ENCODE measurements around the gene DNAJA3. TPM values are rescaled to one million over a fixed set of nuclear protein-coding genes. Genes with fewer than 3 reads are reported as not detected.

The DNAJA3 gene
- total and polyA plus RNA-seq, 9 of the 15 experiments (the other 6 are each of a cell fraction or from before 2014, with no cell fraction given) = 8.1 to 105 (median 79.0) TPM

DNA sequence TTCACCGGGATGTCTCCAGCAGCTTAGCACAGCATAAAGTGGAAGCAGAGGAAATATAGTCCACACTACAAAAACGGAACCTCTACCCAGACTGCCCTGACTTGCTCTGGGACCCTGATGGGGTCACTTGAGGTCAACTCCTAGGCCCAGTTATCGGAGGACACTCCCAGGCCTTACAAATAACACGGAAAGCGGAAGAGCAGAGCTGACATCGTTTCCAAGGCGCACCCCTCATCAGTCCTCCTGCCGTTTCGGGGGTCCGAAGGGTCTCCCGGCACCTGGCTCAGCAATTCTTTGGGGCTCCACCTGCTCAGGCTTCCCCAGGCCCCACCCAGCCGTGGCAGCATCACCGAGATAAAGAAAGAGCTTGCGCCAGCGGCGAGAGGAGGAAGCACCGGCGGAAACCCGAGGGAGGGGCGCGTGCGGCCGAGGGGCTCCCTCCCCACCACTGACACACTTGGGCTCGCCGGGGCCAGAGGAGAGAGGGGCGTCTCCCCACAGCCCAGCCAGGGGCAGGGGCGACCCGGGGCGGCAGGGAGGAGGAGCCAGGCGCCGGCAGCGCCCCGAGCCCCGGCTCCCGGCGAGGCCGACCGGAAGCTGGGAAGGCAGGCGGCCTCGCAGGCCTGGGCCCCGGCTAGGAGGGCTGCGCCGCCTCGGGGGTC is 10.0 kb upstream of the DNAJA3 start (continued):
- no peak for TF ChIP-seq CC2D1A (IDR thresholded peaks at IDR 0.05)
- no peak; the same call in 1 of the 2 replicates for TF ChIP-seq ZC3H4 (CRISPR knock-in tag; IDR thresholded peaks at IDR 0.05; ENCODE audit: borderline replicate concordance)
- peak; percentile 19 for TF ChIP-seq TAF1 (IDR thresholded peaks at IDR 0.05; ENCODE audit: control insufficient read depth, extremely low read depth, insufficient read depth, low read length, severe bottlenecking)
- TF ChIP-seq ZBTB17 (CRISPR knock-in tag; IDR thresholded peaks at IDR 0.05) = no peak; the same call in 1 of the 2 replicates
- 0 out of 2 replicates have a peak, but pooled peaks have one; percentile 19 for TF ChIP-seq CEBPB (tag; IDR thresholded peaks at IDR 0.05)
- TF ChIP-seq, protein P1, sequence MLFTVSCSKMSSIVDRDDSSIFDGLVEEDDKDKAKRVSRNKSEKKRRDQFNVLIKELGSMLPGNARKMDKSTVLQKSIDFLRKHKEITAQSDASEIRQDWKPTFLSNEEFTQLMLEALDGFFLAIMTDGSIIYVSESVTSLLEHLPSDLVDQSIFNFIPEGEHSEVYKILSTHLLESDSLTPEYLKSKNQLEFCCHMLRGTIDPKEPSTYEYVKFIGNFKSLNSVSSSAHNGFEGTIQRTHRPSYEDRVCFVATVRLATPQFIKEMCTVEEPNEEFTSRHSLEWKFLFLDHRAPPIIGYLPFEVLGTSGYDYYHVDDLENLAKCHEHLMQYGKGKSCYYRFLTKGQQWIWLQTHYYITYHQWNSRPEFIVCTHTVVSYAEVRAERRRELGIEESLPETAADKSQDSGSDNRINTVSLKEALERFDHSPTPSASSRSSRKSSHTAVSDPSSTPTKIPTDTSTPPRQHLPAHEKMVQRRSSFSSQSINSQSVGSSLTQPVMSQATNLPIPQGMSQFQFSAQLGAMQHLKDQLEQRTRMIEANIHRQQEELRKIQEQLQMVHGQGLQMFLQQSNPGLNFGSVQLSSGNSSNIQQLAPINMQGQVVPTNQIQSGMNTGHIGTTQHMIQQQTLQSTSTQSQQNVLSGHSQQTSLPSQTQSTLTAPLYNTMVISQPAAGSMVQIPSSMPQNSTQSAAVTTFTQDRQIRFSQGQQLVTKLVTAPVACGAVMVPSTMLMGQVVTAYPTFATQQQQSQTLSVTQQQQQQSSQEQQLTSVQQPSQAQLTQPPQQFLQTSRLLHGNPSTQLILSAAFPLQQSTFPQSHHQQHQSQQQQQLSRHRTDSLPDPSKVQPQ (CRISPR knock-in tag; IDR thresholded peaks at IDR 0.05; ENCODE audit: borderline replicate concordance) = no peak
- peak; percentile 34; the same call in 1 of the 2 replicates for TF ChIP-seq ATF7 (IDR thresholded peaks at IDR 0.05)
- peak; percentile 79 for TF ChIP-seq RBBP5 (IDR thresholded peaks at IDR 0.05; ENCODE audit: borderline replicate concordance, insufficient read depth, low read length, poor library complexity, severe bottlenecking)
- 0 out of 2 replicates have a peak, but pooled peaks have one; percentile 14 for TF ChIP-seq GABPB1 (CRISPR knock-in tag; IDR thresholded peaks at IDR 0.05)
- 0 out of 2 replicates have a peak, but pooled peaks have one; percentile 11 for TF ChIP-seq SUPT5H (IDR thresholded peaks at IDR 0.05)
- TF ChIP-seq CCNT2 (IDR thresholded peaks at IDR 0.05; ENCODE audit: borderline replicate concordance, extremely low read depth, insufficient read length, low read depth, low read length) = peak; percentile 21
- TF ChIP-seq, protein P2, sequence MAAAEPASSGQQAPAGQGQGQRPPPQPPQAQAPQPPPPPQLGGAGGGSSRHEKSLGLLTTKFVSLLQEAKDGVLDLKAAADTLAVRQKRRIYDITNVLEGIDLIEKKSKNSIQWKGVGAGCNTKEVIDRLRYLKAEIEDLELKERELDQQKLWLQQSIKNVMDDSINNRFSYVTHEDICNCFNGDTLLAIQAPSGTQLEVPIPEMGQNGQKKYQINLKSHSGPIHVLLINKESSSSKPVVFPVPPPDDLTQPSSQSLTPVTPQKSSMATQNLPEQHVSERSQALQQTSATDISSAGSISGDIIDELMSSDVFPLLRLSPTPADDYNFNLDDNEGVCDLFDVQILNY (CRISPR knock-in tag; IDR thresholded peaks at IDR 0.05) = no peak
- TF ChIP-seq TBL1XR1 (IDR thresholded peaks at IDR 0.05; ENCODE audit: low read length in 2 of 2) = no peak
- peak; percentile 41 for TF ChIP-seq PHF8 (IDR thresholded peaks at IDR 0.05; ENCODE audit: borderline replicate concordance, low read length)
- TF ChIP-seq, protein P3, sequence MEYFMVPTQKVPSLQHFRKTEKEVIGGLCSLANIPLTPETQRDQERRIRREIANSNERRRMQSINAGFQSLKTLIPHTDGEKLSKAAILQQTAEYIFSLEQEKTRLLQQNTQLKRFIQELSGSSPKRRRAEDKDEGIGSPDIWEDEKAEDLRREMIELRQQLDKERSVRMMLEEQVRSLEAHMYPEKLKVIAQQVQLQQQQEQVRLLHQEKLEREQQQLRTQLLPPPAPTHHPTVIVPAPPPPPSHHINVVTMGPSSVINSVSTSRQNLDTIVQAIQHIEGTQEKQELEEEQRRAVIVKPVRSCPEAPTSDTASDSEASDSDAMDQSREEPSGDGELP (CRISPR knock-in tag; IDR thresholded peaks at IDR 0.05; ENCODE audit: borderline replicate concordance) = peak; percentile 69; the same call in 1 of the 2 replicates
- TF ChIP-seq ZNF146 (CRISPR knock-in tag; IDR thresholded peaks at IDR 0.05; ENCODE audit: unreplicated experiment) = no peak
- TF ChIP-seq RB1 (IDR thresholded peaks at IDR 0.05; ENCODE audit: low read depth) = 0 out of 2 replicates have a peak, but pooled peaks have one; percentile 9
- no peak for TF ChIP-seq CBX1 (IDR thresholded peaks at IDR 0.05; ENCODE audit: low read depth)
- TF ChIP-seq ZBTB7A (IDR thresholded peaks at IDR 0.05; ENCODE audit: borderline replicate concordance, control insufficient read depth, low read depth, low read length) = peak; percentile 82
- TF ChIP-seq MYBL2 (IDR thresholded peaks at IDR 0.05; ENCODE audit: low read depth) = no peak
- TF ChIP-seq MYBL2 (CRISPR knock-in tag; IDR thresholded peaks at IDR 0.05; ENCODE audit: borderline replicate concordance) = no peak
- TF ChIP-seq MAFG (tag; conservative IDR thresholded peaks at IDR 0.05) = peak; percentile 19; the same call in 1 of the 2 replicates
- TF ChIP-seq ARID1B (IDR thresholded peaks at IDR 0.05) = peak; percentile 53
